ENCODE measurements around the gene TMOD1.

Gene TMOD1

DNA sequence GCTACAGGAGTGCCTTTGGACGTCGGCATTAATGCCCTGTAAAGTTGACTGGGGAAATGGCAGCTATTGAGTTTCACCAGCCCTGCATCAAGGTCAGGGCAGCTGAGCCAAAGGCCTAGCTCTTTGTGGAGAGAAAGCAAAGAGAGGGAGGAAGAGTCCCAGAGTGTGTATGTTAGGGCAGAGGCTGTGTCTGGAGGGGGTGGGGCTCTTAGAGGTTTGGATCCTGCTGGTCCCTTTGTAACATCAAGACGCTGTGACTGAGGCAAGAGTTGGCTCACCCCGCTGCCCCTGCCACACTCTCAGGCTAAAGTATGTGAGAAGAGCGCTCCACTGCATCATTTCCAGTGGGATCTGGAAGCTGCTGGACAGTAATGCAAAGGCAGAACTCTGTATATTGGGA lies 34.3 kb downstream of the TMOD1 start:
- no peak for DNase-seq (ENCODE audit: insufficient read length)
- TF ChIP-seq POLR2A (IDR thresholded peaks at IDR 0.05; ENCODE audit: low read depth, low read length): no peak
- no peak for TF ChIP-seq TAF1 (IDR thresholded peaks at IDR 0.05; ENCODE audit: borderline replicate concordance, low read depth, low read length)
- no peak for TF ChIP-seq POLR2AphosphoS5 (IDR thresholded peaks at IDR 0.05; ENCODE audit: low read depth, low read length)
- FAIRE-seq: no peak

DNA sequence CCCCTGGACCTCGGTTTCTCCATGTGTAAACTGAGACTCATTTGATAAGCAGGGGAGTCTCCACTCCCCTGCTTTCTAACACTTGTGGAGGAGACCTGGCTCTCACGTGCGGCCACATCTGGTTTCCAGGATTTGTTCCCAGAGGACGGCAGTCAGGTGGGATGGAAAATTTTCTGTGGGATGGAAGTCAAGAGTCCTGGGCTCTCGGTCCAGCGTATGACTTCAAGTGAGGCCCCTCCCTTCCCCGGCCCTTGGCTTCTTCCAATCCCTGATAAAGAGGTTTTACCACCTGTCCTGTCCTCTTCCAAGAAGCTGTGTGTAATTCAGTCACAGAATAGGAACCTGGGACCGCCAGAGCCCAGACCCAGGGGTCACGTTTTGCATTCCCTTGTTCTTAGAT lies 35.0 kb downstream of the TMOD1 start:
- FAIRE-seq (no peak), DNase-seq (ENCODE audit: insufficient read length) (no peak)
- TF ChIP-seq TAF1 (IDR thresholded peaks at IDR 0.05; ENCODE audit: borderline replicate concordance, low read depth, low read length) (no peak), POLR2A (IDR thresholded peaks at IDR 0.05; ENCODE audit: low read depth, low read length) (no peak), POLR2AphosphoS5 (IDR thresholded peaks at IDR 0.05; ENCODE audit: low read depth, low read length) (no peak)

DNA sequence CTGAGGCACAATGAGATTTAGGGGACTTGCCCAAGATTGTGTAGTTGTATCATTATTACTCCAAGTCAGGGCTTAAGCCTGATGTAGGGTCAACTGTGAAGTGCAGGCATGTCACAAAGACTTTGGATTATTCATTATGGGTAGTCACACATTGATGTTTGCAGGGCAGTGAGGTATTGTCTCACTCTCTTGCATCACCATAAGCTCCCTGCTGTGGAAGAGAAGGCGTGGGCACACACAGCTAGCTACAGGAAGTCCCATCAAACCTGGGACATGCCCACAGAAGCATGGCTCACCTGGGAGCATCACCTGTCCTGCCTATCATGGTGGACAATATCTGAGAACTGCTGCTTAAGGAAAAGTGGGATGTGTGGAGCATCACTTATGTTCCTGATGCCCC lies 42.1 kb downstream of the TMOD1 start:
- DNase-seq (ENCODE audit: insufficient read length): no peak
- FAIRE-seq: no peak
- TF ChIP-seq POLR2AphosphoS5 (IDR thresholded peaks at IDR 0.05; ENCODE audit: low read depth, low read length) (no peak), POLR2A (IDR thresholded peaks at IDR 0.05; ENCODE audit: low read depth, low read length) (no peak), TAF1 (IDR thresholded peaks at IDR 0.05; ENCODE audit: borderline replicate concordance, low read depth, low read length) (no peak)

DNA sequence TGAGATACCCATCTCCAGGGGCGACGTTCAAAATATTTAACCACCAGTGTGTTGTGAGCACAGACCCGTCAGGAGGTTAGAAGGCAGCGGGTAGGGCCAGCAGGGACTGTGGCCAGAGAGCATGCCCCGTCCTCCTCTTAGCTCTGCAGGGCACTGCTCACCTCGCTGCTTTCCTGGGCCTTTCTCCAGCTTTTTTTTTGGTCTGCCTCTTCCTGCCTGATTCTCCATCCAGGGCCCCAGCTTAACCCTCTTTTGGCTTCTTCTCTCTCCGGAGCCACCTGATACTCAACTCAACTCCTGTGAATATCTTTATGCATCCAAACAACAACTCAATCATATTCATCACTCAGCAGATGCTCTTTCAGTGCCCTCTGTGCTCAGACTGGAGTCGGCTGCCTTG lies 44.0 kb downstream of the TMOD1 start:
- DNase-seq (ENCODE audit: insufficient read length) (no peak), FAIRE-seq (no peak)
- no peak for TF ChIP-seq POLR2AphosphoS5 (IDR thresholded peaks at IDR 0.05; ENCODE audit: low read depth, low read length)
- TF ChIP-seq POLR2A (IDR thresholded peaks at IDR 0.05; ENCODE audit: low read depth, low read length): no peak
- TF ChIP-seq TAF1 (IDR thresholded peaks at IDR 0.05; ENCODE audit: borderline replicate concordance, low read depth, low read length): no peak

DNA sequence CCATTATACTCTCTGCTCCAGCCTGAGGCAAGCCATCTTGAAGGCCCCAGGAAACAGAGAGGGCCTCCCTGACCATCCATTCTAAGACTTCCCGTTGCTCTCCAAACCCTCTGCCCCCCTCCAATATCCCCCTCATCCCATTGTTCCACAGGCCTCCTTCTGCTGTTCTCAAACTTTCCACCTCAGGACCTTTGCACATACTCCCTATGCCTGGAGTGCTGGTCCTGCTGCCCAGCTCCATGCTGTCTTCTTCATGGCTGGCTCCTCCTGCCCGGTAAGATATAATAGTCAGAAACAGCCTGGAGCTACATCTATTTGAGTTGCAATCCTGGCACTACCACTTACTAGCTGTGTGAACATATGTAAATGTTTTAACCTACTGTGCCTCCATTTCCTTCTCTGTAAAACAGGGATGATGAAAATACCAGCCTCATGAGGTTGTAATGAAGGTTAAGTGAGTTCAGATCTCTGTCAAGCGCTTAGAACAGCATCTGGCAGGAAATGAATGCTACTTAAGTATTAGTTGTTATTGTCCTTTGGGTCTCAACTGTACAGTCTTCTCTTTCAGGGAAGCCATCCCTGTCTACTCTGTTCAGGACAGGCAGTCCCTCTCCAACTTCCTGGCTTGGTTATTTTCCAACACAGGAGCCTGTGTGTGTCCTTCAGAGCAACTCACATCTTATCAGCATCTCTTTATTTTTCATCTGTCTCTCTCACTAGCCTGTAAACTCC lies 45.8 kb downstream of the TMOD1 start:
- TF ChIP-seq POLR2A (IDR thresholded peaks at IDR 0.05; ENCODE audit: low read depth, low read length): no peak
- no peak for TF ChIP-seq POLR2AphosphoS5 (IDR thresholded peaks at IDR 0.05; ENCODE audit: low read depth, low read length)
- no peak for TF ChIP-seq TAF1 (IDR thresholded peaks at IDR 0.05; ENCODE audit: borderline replicate concordance, low read depth, low read length)
- FAIRE-seq (no peak), DNase-seq (ENCODE audit: insufficient read length) (no peak)

DNA sequence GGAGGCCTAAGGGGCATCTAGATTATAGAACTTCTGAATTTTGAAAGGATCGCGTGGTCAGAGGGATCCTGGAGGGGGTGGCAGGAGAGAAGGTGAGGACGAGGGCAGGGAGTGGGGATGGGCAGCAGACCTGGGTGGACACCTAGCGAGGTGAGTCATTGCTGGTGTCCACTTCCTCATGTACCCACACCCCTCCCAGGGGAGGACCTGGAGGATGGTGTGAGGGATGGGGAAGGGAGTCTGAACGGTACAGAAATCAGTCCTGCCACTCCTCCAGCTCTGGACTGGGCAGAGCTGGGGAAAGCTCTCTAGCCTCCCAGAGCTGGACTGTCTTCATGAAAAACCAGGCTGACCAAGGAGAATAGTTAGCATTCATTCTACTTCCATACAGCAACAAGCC lies 46.9 kb downstream of the TMOD1 start:
- no peak for FAIRE-seq
- no peak for DNase-seq (ENCODE audit: insufficient read length)
- TF ChIP-seq TAF1 (IDR thresholded peaks at IDR 0.05; ENCODE audit: borderline replicate concordance, low read depth, low read length) (no peak), POLR2AphosphoS5 (IDR thresholded peaks at IDR 0.05; ENCODE audit: low read depth, low read length) (no peak), POLR2A (IDR thresholded peaks at IDR 0.05; ENCODE audit: low read depth, low read length) (no peak)

DNA sequence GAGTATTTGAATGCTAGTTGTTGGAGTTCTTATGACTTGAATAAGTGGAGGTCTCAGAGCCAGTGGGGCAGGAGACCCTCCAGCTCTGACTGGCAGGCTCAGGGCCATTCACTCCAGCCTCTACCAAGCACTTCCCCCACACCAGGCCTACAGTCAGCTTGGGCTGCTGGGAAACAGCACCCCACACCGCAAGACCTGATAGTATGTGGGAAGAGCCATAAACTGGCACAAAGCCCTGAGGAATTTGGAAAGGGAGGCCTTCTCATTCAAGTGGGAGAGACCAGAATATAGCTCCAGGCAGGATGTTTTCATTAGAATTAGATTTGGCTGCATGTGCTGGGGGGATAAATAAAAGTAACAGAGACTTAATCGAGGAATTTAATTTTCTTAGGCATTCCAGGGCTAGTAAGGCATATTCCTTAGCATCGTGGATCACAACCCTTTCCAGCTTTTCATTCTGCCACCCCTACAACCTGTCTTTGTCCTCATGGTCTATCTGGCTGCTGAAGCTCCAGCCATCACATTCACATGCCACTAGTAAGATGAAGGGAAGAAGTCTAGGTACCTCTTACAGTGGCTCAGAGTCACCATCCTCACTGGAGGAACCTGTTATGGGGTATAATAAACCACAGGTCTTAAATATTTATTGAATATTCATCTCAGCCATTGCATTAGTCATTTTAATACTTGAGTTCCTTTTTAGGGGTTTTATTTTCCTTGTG lies 47.5 kb downstream of the TMOD1 start:
- no peak for TF ChIP-seq POLR2A (IDR thresholded peaks at IDR 0.05; ENCODE audit: low read depth, low read length)
- no peak for TF ChIP-seq TAF1 (IDR thresholded peaks at IDR 0.05; ENCODE audit: borderline replicate concordance, low read depth, low read length)
- no peak for TF ChIP-seq POLR2AphosphoS5 (IDR thresholded peaks at IDR 0.05; ENCODE audit: low read depth, low read length)
- DNase-seq (ENCODE audit: insufficient read length): no peak
- no peak for FAIRE-seq

DNA sequence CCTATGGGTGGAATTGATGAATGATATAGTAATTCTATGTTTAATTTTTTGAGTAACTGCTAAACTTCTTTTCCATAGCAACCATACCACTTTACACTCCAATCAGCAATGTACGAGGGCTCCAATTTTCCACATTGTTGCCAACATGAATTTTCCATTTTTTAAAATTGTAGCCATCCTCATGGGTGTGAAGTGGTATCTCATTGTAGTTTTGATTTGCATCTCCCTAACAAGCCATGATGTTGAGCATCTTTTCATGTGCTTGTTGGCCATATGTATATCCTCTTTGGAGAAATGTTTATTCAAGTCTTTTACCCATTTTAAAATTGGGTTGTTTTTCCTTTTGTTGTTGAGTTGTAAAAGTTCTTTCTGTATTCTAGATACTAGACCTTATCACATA lies 48.9 kb downstream of the TMOD1 start:
- FAIRE-seq: no peak
- no peak for TF ChIP-seq POLR2AphosphoS5 (IDR thresholded peaks at IDR 0.05; ENCODE audit: low read depth, low read length)
- TF ChIP-seq TAF1 (IDR thresholded peaks at IDR 0.05; ENCODE audit: borderline replicate concordance, low read depth, low read length): no peak
- no peak for TF ChIP-seq POLR2A (IDR thresholded peaks at IDR 0.05; ENCODE audit: low read depth, low read length)
- no peak for DNase-seq (ENCODE audit: insufficient read length)

DNA sequence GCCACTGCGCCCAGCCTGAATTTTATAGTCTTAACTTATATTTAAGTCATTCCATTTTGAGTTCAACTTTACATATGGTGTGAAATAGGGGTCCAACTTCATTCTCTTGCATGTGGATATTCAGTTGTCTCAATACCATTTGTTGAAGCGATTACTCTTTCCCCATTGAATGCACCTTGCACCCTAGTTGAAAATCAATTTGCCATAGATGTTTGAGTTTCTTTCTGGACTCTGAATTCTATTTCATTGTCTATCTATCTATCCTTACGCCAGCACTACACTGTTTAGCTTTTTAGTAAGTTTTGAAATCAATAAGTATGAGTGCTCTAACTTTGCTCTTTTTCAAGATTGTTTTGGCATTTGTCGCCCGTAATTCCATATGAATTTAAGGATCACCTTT lies 49.8 kb downstream of the TMOD1 start:
- DNase-seq (ENCODE audit: insufficient read length): no peak
- no peak for TF ChIP-seq POLR2AphosphoS5 (IDR thresholded peaks at IDR 0.05; ENCODE audit: low read depth, low read length)
- no peak for TF ChIP-seq POLR2A (IDR thresholded peaks at IDR 0.05; ENCODE audit: low read depth, low read length)
- TF ChIP-seq TAF1 (IDR thresholded peaks at IDR 0.05; ENCODE audit: borderline replicate concordance, low read depth, low read length): no peak
- no peak for FAIRE-seq

DNA sequence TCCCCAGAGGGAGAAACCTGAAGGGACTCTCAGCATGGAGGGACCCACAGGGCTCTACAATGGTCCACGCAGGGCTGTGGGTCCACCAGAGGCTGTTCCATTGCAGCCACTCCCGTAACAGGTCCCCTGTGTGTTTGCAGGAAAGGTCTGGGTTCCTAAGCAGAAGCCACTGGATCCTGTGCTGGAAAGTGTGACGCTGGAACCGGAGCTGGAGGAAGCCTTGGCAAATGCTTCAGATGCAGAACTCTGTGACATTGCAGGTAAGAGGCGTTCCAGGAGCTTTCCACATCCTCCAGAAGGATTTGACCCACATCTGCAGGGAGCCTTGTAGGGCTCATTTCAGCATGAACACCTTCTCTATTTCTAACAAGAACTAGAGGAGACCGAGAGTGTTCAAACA lies 51.7 kb downstream of the TMOD1 start:
- TF ChIP-seq TAF1 (IDR thresholded peaks at IDR 0.05; ENCODE audit: borderline replicate concordance, low read depth, low read length) (no peak), POLR2AphosphoS5 (IDR thresholded peaks at IDR 0.05; ENCODE audit: low read depth, low read length) (no peak), POLR2A (IDR thresholded peaks at IDR 0.05; ENCODE audit: low read depth, low read length) (no peak)
- FAIRE-seq: no peak
- DNase-seq (ENCODE audit: insufficient read length): no peak

DNA sequence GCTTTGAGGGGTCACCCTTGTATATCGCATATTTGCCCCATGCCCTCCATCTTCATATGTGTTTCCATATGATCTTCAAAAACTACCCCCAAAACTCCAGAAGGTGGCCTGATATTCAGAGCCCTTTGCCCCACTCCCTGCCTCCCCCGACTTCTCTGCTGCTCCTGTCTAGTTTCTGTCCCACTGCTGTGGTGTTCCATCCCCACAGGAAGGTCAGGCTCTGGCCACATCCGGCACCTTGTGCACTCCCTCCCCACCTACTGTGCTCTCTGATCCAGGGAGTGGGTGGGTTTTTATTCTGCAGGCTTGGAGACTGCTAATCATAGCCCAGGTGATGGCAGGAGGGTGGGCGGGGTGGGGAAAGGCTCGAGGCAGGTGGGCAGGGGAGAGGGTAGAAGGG lies 52.4 kb downstream of the TMOD1 start:
- FAIRE-seq (no peak), DNase-seq (ENCODE audit: insufficient read length) (no peak)
- TF ChIP-seq TAF1 (IDR thresholded peaks at IDR 0.05; ENCODE audit: borderline replicate concordance, low read depth, low read length) (no peak), POLR2AphosphoS5 (IDR thresholded peaks at IDR 0.05; ENCODE audit: low read depth, low read length) (no peak), POLR2A (IDR thresholded peaks at IDR 0.05; ENCODE audit: low read depth, low read length) (no peak)

DNA sequence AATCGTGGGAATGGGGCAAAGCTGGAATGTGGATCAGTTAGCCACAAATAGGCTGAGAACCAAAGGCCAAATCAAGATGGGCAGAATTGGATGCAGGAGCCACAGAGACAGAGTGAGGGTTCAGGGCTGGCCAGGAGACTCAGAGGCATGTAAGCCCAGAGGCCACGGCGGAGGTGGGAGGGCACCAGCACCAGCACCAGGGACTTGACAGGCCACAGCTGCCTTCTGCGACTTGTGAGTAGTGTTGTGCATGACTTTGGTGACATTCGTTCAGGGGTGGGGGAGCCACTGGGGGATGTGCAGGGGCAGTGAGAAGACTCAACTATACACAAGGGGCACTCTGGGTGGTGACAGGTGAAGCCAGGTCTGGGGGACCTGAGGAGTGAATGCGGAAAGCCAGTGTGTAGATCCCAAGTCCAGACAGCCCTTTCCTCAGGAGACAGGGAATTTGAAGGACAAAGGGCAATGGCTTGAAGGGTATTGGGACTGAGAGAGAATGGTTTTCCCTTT lies 53.2 kb downstream of the TMOD1 start:
- no peak for FAIRE-seq
- DNase-seq (ENCODE audit: insufficient read length): no peak
- no peak for TF ChIP-seq POLR2A (IDR thresholded peaks at IDR 0.05; ENCODE audit: low read depth, low read length)
- no peak for TF ChIP-seq TAF1 (IDR thresholded peaks at IDR 0.05; ENCODE audit: borderline replicate concordance, low read depth, low read length)
- TF ChIP-seq POLR2AphosphoS5 (IDR thresholded peaks at IDR 0.05; ENCODE audit: low read depth, low read length): no peak
